GM20000 (cell line): Measurements from ENCODE around the gene TAS1R3.

Source experiments
- DNase-seq: peaks from one replicate; pipeline ENCODE4 v3.0.0; 2012; ENCODE audit warnings: low spot score
- CTCF ChIP-seq: IDR thresholded peaks from 2 replicates; pipeline ENCODE4 v1.5.1; 2012; ENCODE audit warnings: mild to moderate bottlenecking, control low read depth; ENCODE audit errors: extremely low read depth, missing control alignments

The TAS1R3 gene

DNA sequence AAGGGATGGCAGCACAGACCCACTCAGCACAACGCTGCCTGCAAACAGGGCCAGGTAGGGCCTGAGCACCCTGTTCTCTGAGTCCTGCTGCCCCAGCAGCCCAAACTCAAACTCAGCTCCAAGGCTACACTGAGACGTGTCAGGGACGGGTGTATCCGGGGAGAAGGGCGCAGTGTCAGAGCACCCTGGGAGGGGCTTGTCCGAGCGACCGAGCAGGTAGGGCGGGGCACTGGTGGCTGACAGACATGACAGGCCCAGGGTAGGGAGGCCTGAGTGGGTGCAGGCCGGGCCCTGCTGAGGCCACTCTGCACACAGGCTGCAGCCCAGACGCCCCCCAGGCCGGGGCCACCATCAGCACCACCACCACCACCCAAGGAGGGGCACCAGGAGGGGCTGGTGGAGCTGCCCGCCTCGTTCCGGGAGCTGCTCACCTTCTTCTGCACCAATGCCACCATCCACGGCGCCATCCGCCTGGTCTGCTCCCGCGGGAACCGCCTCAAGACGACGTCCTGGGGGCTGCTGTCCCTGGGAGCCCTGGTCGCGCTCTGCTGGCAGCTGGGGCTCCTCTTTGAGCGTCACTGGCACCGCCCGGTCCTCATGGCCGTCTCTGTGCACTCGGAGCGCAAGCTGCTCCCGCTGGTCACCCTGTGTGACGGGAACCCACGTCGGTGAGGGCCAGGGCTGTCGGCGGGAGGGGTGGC is 45.3 kb upstream of the TAS1R3 start:
- no peak for DNase-seq
- no peak for TF ChIP-seq CTCF

DNA sequence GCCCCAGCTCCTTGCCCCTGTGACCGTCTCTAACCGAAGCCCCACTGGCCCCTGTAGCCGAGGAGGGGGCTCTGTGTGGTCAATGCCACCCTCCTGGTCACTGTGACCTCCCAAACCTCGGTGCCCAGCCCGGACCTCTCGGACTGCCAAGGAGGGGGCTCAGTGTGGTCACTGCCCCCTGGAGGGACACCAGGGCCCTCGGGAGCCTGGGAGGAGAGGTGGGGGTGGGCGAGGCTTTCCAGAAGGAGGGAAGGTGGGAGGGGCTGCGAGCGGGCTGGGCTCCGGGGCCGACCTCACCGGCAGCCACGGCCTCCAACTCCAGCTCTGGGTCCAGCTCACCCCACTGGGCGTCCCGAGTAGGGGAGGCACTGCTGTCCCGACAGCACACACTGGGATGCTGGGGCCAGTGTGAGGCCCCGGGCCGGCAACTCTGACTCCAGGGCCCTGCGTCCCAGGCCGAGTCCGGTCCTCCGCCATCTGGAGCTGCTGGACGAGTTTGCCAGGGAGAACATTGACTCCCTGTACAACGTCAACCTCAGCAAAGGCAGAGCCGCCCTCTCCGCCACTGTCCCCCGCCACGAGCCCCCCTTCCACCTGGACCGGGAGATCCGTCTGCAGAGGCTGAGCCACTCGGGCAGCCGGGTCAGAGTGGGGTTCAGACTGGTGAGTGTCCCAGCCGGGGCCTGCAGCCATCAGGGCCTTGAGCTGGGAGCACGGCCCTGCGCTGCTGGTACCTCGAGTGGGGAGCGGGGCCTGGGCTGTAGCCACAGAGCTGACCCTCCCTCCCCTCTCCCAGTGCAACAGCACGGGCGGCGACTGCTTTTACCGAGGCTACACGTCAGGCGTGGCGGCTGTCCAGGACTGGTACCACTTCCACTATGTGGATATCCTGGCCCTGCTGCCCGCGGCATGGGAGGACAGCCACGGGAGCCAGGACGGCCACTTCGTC is 44.5 kb upstream of the TAS1R3 start:
- TF ChIP-seq CTCF: no peak
- DNase-seq: no peak

DNA sequence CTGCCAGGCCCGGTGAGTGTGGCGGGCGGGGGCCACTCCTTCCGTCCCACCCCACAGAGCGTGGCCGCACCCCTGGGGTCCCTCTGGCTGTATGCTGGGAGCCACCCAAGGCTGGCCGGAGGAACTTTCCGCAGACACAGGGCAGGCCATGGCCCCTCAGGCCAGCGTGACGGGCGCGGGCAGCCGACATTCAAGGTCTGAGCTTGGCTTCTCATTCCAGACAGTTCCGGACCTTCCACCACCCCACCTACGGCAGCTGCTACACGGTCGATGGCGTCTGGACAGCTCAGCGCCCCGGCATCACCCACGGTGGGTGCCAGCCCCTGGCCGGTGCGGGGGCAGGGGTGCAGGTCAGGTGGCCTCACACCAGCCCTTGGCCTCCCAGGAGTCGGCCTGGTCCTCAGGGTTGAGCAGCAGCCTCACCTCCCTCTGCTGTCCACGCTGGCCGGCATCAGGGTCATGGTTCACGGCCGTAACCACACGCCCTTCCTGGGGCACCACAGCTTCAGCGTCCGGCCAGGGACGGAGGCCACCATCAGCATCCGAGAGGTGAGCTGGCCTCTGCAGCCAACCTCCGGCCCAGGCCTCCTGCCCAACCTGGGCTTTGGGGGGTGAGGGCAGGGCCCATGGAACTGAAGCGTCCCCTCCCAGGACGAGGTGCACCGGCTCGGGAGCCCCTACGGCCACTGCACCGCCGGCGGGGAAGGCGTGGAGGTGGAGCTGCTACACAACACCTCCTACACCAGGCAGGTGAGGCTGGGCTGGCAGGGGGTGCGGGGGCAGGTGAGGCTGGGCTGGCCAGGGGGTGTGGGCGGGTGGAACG is 43.6 kb upstream of the TAS1R3 start:
- DNase-seq: no peak
- no peak for TF ChIP-seq CTCF

GRCh38 chr1:1290238-1290731 is 40.8 kb upstream of the TAS1R3 start:
- peak; percentile 83 for DNase-seq
- TF ChIP-seq CTCF: peak; percentile 52

GRCh38 chr1:1291023-1291528 is 40.0 kb upstream of the TAS1R3 start:
- TF ChIP-seq CTCF: no peak
- DNase-seq: no peak

- peak; percentile 73 for TF ChIP-seq CTCF
- peak; percentile 91 for DNase-seq
Observed at GRCh38 chr1:1291548-1292441, 39.3 kb upstream of the TAS1R3 start.
